HepG2 (cell line): ENCODE data around the gene TAS2R19. TPM values are rescaled to one million over a fixed set of nuclear protein-coding genes. Genes with fewer than 3 reads are reported as not detected.
"Not testable (repeated sequence)": the region's sequence is repeated elsewhere in the genome, so short reads cannot be mapped to it uniquely, and the experiment has no call there.

Source experiments
- ATAC-seq: fragments of 200-7000 bp; cut with Tn5 transposase; 3 replicates; pipeline ENCODE4 v1.9.1; 2020; ENCODE audit warnings: mild to moderate bottlenecking, moderate library complexity
- BruUV-seq: library from RNA; stranded (reverse); fragments of 400-500 nt; replicated peaks from 2 replicates; lab custom pipeline; 2021; lab: Mats Ljungman, UMichigan
- CTCF ChIA-PET: fragments of 300-600 bp; formaldehyde crosslinking; extraction: SDS; loops from one replicate; lab custom pipeline; 2021; ENCODE audit warnings: low total read pairs, inconsistent platforms, low intra/inter-chr PET ratio; lab: Yijun Ruan, JAX
- POLR2A ChIA-PET: fragments of 350-600 bp; sonication (Branson Sonifier 250); formaldehyde crosslinking; loops from one replicate; lab custom pipeline; 2020; ENCODE audit warnings: antibody characterized with exemption, inconsistent platforms; lab: Yijun Ruan, JAX
- DNase-seq: peaks from one replicate; pipeline ENCODE4 v3.0.0-alpha.2; 2015; ENCODE audit warnings: low spot score
- FAIRE-seq: peaks from 3 replicates; lab custom pipeline; 2011; peaks lifted over from hg19 to GRCh38; lab: Jason Lieb, UNC
- H2AFZ ChIP-seq: one replicate; pipeline ENCODE4 v1.6.1; 2011; ENCODE audit warnings: low read length, inconsistent platforms
- H3K27ac ChIP-seq: fragments of 300-600 bp; 3 replicates; pipeline ENCODE4 v1.8.0; 2011; ENCODE audit warnings: mixed run types, mild to moderate bottlenecking, mixed read lengths, low read length, inconsistent platforms; ENCODE audit not compliant: insufficient read depth; ENCODE audit errors: extremely low read length
- H3K27me3 ChIP-seq, 2 experiments: fragments of 200-600 bp in 1 of 2; 2 replicates in 1 of 2; 3 replicates in 1 of 2; pipeline versions ENCODE4 v1.6.0 to v1.8.0; 2011; ENCODE audit warnings: low read length in 2 of 2, mild to moderate bottlenecking in 2 of 2, moderate library complexity in 2 of 2, inconsistent platforms in 1 of 2; ENCODE audit not compliant: insufficient read depth in 2 of 2, control insufficient read depth in 1 of 2
- H3K36me3 ChIP-seq, 2 experiments: fragments of 200-600 bp in 1 of 2; replicated peaks in 1 of 2; 2 replicates in 1 of 2; 3 replicates in 1 of 2; pipeline versions ENCODE4 v1.5.1 to v1.8.0; 2011; ENCODE audit warnings: low read length in 2 of 2, inconsistent platforms in 1 of 2; ENCODE audit not compliant: insufficient read depth in 2 of 2, control insufficient read depth in 1 of 2
- H3K4me1 ChIP-seq: 2 replicates; pipeline ENCODE4 v1.5.1; 2012; ENCODE audit warnings: low read length, inconsistent platforms; ENCODE audit not compliant: insufficient read depth
- H3K4me2 ChIP-seq: 2 replicates; pipeline ENCODE4 v1.6.0; 2011; ENCODE audit warnings: low read depth, low read length, inconsistent platforms
- H3K4me3 ChIP-seq, 3 experiments: fragments of 200-600 bp in 1 of 3; sonication (generic), shearing (Covaris generic) in 1 of 3; replicated peaks in 1 of 3; 2 replicates each; pipeline ENCODE4 v1.5.1; 2011 to 2016; ENCODE audit warnings: low read length in 3 of 3, inconsistent platforms in 2 of 3, low read depth in 2 of 3, mild to moderate bottlenecking in 2 of 3, control low read depth in 1 of 3, mixed read lengths in 1 of 3; ENCODE audit not compliant: insufficient read depth in 1 of 3
- H3K79me2 ChIP-seq: one replicate; pipeline ENCODE4 v1.6.1; 2011; ENCODE audit warnings: low read length, inconsistent platforms; ENCODE audit not compliant: insufficient read depth
- H3K9ac ChIP-seq: 2 replicates; pipeline ENCODE4 v1.6.0; 2011; ENCODE audit warnings: mild to moderate bottlenecking, low read depth, low read length, inconsistent platforms; ENCODE audit not compliant: insufficient read depth
- H3K9me3 ChIP-seq: 2 replicates; pipeline ENCODE4 v1.5.1; 2012; ENCODE audit warnings: mild to moderate bottlenecking, low read length
- H4K20me1 ChIP-seq: 2 replicates; pipeline ENCODE4 v1.6.0; 2011; ENCODE audit warnings: inconsistent platforms, mild to moderate bottlenecking, low read length, moderate library complexity; ENCODE audit not compliant: insufficient read depth
- CBFB ChIP-seq: sonication (generic); formaldehyde crosslinking; IDR thresholded peaks from 2 replicates; pipeline ENCODE4 v1.4.0; 2020; ENCODE audit warnings: missing genetic modification reagents
- KDM4B ChIP-seq: sonication (generic); formaldehyde crosslinking; IDR thresholded peaks from 2 replicates; pipeline ENCODE4 v1.4.0; 2020; ENCODE audit warnings: missing genetic modification reagents
- MIXL1 ChIP-seq: IDR thresholded peaks from 2 replicates; pipeline ENCODE4 v1.6.1; 2016
- PHF5A ChIP-seq: IDR thresholded peaks from one replicate; pipeline ENCODE4 v1.6.1; 2018; ENCODE audit warnings: low read depth, missing genetic modification reagents; ENCODE audit not compliant: unreplicated experiment
- RARA ChIP-seq: IDR thresholded peaks from 2 replicates; pipeline ENCODE4 v1.6.1; 2016; ENCODE audit warnings: missing genetic modification reagents, missing compliant biosample characterization
- SMAD3 ChIP-seq: sonication (generic); formaldehyde crosslinking; IDR thresholded peaks from 2 replicates; pipeline ENCODE4 v1.4.0; 2020; ENCODE audit warnings: missing genetic modification reagents
- XRCC5 ChIP-seq: fragments of 200-400 bp; formaldehyde crosslinking; optimal IDR thresholded peaks from 2 replicates; pipeline ENCODE3; 2017; ENCODE audit warnings: mild to moderate bottlenecking, low read length
- ZFP90 ChIP-seq: sonication (generic); formaldehyde crosslinking; IDR thresholded peaks from 2 replicates; pipeline ENCODE4 v1.8.0; 2022; ENCODE audit warnings: missing genetic modification reagents, mild to moderate bottlenecking, inconsistent platforms, borderline replicate concordance
- ZNF670 ChIP-seq: sonication (generic); formaldehyde crosslinking; IDR thresholded peaks from 2 replicates; pipeline ENCODE4 v1.8.0; 2022; ENCODE audit warnings: mild to moderate bottlenecking, missing genetic modification reagents, borderline replicate concordance
- ZNF672 ChIP-seq: sonication (generic); formaldehyde crosslinking; IDR thresholded peaks from 2 replicates; pipeline ENCODE4 v1.8.1; 2022; ENCODE audit warnings: missing genetic modification reagents
- ZNF883 ChIP-seq: sonication (generic); formaldehyde crosslinking; IDR thresholded peaks from 2 replicates; pipeline ENCODE4 v1.5.1; 2020; ENCODE audit warnings: mild to moderate bottlenecking, missing genetic modification reagents; ENCODE audit errors: not compliant biosample characterization
- WGBS: methylation state at CpG from one replicate; pipeline ENCODE4 v1.1.6; 2017; ENCODE audit warnings: low lambda C conversion rate; 5-methylcytosine and 5-hydroxymethylcytosine counted together
- in situ Hi-C: cut with HindIII; loops from 2 replicates; pipeline ENCODE4 v1.10.0; 2017; ENCODE audit warnings: low pct_unique_long_range_greater_than_20kb; ENCODE audit not compliant: extremely low pct_ligation_motif_present
- intact Hi-C: fragments of 100-400 bp; cut with micrococcal nuclease; formaldehyde crosslinking; loops from one replicate; pipeline ENCODE4 v1.10.0; 2022; ENCODE audit not compliant: unreplicated experiment
- polyA plus RNA-seq, 8 experiments: library from polyadenylated mRNA; depleted of rRNA in 3 of 8; stranded (reverse) in 7 of 8; unstranded in 1 of 8; fragments of >200 nt; fragmentation: Illumina TruSeq in 4 of 8; extraction: Trizol in 4 of 8; gene quantifications; 2 replicates each; pipeline versions ENCODE4 v1.2.1 to v1.2.3, GENCODE V29; 2011 to 2016; ENCODE audit warnings: low read depth in 4 of 8, missing spikeins in 1 of 8, mixed read lengths in 1 of 8; ENCODE audit not compliant: insufficient read depth in 1 of 8
- total RNA-seq, 5 experiments: library from RNA; depleted of rRNA; stranded (reverse); fragments of >200 nt; fragmentation: Illumina TruSeq; extraction: Trizol; gene quantifications; 2 replicates each; pipeline ENCODE4 v1.2.3, GENCODE V29; 2016; ENCODE audit warnings: low read depth in 1 of 5
- TF ChIP-seq, protein P1 (sequence below): sonication (generic); formaldehyde crosslinking; IDR thresholded peaks from 2 replicates; pipeline ENCODE4 v1.4.0; 2020; ENCODE audit warnings: low read depth, mild to moderate bottlenecking, missing genetic modification reagents
- TF ChIP-seq, protein P2 (sequence below): sonication (generic); formaldehyde crosslinking; IDR thresholded peaks from 2 replicates; pipeline ENCODE4 v1.5.1; 2020; ENCODE audit warnings: mild to moderate bottlenecking, missing genetic modification reagents, borderline replicate concordance

TAS2R19 gene
- total and polyA plus RNA-seq, 2 of the 13 experiments (the other 11 are each of a cell fraction or from before 2014, with no cell fraction given) = 0.62 to 5.3 TPM

DNA sequence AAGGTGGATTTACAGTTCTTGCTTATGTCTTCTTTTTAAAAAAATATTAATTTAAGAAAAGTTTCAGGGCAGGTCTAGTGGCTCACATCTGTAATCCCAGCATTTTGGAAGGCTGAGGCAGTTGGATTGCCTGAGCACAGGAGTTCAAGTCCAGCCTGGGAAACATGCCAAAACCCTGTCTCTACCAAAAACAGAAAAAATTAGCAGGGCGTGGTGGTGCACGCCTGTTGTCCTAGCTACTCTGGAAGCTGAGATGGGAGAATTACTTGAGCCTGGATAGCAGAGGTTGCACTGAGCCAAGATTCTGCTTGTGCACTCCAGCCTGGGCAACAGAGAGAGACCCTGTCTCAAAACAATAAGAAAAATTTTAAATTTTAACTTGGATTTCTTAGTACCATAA lies 45.1 kb upstream of the TAS2R19 start:
- 59% methylated on average over 2 of the region's 2 CpGs for WGBS
- Histone ChIP-seq H3K4me1 (peaks cover 25% of the 10 kb centered on the region), H3K79me2 (peaks cover 3% of the 10 kb centered on the region), H3K9ac (no peak overlapping the region), H3K9me3 (no peaks in the 10 kb centered on the region), H3K27me3 (no peaks in the 10 kb centered on the region; a peak in 1 of 5 replicates), H4K20me1 (no peaks in the 10 kb centered on the region), H3K4me3 (no peak overlapping the region), H3K36me3 (no peaks in the 10 kb centered on the region; a peak in 1 of 5 replicates), H2AFZ (no peak overlapping the region), H3K4me2 (no peak overlapping the region), H3K27ac (no peak overlapping the region)
- in situ Hi-C loops (no loop called here), intact Hi-C loops (no loop called here)
- no peak for DNase-seq
- TF ChIP-seq XRCC5 = no peak
- no peak for TF ChIP-seq ZNF670 (CRISPR knock-in tag)
- TF ChIP-seq CBFB = no peak
- TF ChIP-seq ZNF883 = no peak
- TF ChIP-seq, protein P1, sequence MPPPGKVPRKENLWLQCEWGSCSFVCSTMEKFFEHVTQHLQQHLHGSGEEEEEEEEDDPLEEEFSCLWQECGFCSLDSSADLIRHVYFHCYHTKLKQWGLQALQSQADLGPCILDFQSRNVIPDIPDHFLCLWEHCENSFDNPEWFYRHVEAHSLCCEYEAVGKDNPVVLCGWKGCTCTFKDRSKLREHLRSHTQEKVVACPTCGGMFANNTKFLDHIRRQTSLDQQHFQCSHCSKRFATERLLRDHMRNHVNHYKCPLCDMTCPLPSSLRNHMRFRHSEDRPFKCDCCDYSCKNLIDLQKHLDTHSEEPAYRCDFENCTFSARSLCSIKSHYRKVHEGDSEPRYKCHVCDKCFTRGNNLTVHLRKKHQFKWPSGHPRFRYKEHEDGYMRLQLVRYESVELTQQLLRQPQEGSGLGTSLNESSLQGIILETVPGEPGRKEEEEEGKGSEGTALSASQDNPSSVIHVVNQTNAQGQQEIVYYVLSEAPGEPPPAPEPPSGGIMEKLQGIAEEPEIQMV (CRISPR knock-in tag) = no peak
- no peak for TF ChIP-seq KDM4B (CRISPR knock-in tag)
- no peak for TF ChIP-seq MIXL1 (CRISPR knock-in tag)
- TF ChIP-seq PHF5A (CRISPR knock-in tag) = no peak
- TF ChIP-seq ZFP90 (CRISPR knock-in tag) = no peak
- no peak for TF ChIP-seq RARA (CRISPR knock-in tag)
- TF ChIP-seq ZNF672 (CRISPR knock-in tag) = no peak
- TF ChIP-seq, protein P2, sequence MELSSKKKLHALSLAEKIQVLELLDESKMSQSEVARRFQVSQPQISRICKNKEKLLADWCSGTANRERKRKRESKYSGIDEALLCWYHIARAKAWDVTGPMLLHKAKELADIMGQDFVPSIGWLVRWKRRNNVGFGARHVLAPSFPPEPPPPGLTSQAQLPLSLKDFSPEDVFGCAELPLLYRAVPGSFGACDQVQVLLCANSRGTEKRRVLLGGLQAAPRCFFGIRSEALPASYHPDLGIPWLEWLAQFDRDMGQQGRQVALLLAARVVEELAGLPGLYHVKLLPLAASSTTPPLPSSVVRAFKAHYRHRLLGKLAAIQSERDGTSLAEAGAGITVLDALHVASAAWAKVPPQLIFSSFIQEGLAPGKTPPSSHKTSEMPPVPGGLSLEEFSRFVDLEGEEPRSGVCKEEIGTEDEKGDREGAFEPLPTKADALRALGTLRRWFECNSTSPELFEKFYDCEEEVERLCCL = no peak
- TF ChIP-seq SMAD3 (CRISPR knock-in tag) = no peak
- no peak for ATAC-seq
- FAIRE-seq = no peak
- ChIA-PET POLR2A (no interaction called here), CTCF (no interaction called here)
- BruUV-seq = no TSS peak

DNA sequence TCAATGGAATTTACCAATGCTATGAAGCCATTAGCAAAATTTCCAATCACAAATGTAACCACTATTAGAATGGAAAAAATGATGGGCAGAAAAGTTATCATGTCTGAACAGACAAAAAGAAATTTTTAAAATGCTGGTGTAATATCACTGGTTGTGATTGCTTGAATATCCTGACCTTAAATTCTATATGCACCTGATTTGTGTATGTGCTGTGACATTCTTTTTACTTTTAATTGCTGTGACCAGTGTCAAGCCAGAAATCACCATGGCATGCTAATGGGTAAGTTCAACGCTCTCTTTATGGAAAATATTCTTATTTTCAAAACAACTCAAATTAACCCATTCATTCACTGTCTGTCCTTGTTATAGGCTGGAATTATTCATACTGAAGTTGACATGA lies 39.8 kb upstream of the TAS2R19 start, which contains the start of gene TAS2R46:
TAS2R46 (minus strand) TSS at position 101 of the 400 bp plus-strand sequence; CDS start at position 101, 0 bp downstream.
- H2AFZ ChIP-seq, H3K27me3 ChIP-seq, ATAC-seq, FAIRE-seq, in situ Hi-C loops, H3K27ac ChIP-seq, H3K4me1 ChIP-seq, H3K4me2 ChIP-seq, H3K79me2 ChIP-seq, H3K36me3 ChIP-seq, DNase-seq, H3K9ac ChIP-seq, BruUV-seq, CTCF ChIA-PET, H3K9me3 ChIP-seq, H4K20me1 ChIP-seq, intact Hi-C loops, H3K4me3 ChIP-seq, POLR2A ChIA-PET: not testable (repeated sequence)
- 97% methylated on average over 1 of the region's 1 CpG for WGBS
